ENCODE measurements around the gene GABRA5. TPM values are rescaled to one million over a fixed set of nuclear protein-coding genes. Genes with fewer than 3 reads are reported as not detected.

The GABRA5 gene
- total and polyA plus RNA-seq, 2 donors (not counting 1 experiment from before 2014, with no cell fraction given) = not detected

DNA sequence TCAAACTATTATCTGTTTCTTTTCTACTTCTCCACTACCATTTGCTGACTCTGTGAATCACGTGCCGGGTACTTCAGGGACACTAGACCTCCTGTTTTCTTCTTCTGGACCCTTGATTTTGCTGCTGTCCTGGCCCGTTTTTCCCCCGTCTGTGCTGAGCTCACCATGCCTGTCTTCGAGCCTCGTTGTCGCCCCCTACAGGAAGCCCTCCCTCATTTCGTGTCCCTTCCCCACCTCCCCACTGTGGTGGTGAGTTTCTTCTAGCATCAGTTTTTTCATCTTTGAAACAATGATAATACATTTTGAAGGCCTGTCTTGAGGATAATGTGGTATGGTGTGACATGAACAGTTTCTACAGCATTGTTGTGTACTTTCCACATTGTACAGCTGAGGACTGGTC lies 117.0 kb downstream of the GABRA5 start:
- intact Hi-C loops (cut with micrococcal nuclease) = no loop called here
- ChIA-PET POLR2A (no interaction called here), CTCF (no interaction called here)
- H3K4me2 ChIP-seq (replicated peaks; ENCODE audit: low read depth, low read length, poor library complexity, severe bottlenecking) = no peak overlapping the region
- 87% methylated on average over 2 of the region's 8 CpGs for WGBS (ENCODE audit: insufficient coverage)
- Mint-ChIP-seq H3K27me3 (no peaks in the 10 kb centered on the region), H3K27ac (no peak overlapping the region), H3K9me3 (ENCODE audit: insufficient read depth) (no peaks in the 10 kb centered on the region), H3K4me3 (no peak overlapping the region), H3K4me1 (no peaks in the 10 kb centered on the region)
- H3K4me3 ChIP-seq (ENCODE audit: control extremely low read depth in 1 of 5, extremely low read depth in 1 of 5, insufficient read depth in 1 of 5, low read depth in 2 of 5, low read length in 4 of 5) = no peak overlapping the region
- no peak overlapping the region for H2AFZ ChIP-seq (ENCODE audit: insufficient read depth, low read depth, low read length, poor library complexity, severe bottlenecking)
- H3K9ac ChIP-seq (ENCODE audit: low read length) = no peak overlapping the region
- no peaks in the 10 kb centered on the region for H3K27me3 ChIP-seq (replicated peaks in 1 of 4; ENCODE audit: control extremely low read depth in 1 of 4, control insufficient read depth in 3 of 4, insufficient read depth in 4 of 4, low read length in 3 of 4)
- no peaks in the 10 kb centered on the region for H3K9me3 ChIP-seq (ENCODE audit: control extremely low read depth in 1 of 3, control insufficient read depth in 2 of 3, insufficient read depth in 1 of 3, low read length in 2 of 3)
- no peaks in the 10 kb centered on the region for H3K4me1 ChIP-seq (ENCODE audit: control insufficient read depth in 2 of 2, insufficient read depth in 2 of 2, low read length in 2 of 2)
- no peak for DNase-seq
- no peaks in the 10 kb centered on the region for H4K20me1 ChIP-seq (ENCODE audit: control insufficient read depth, insufficient read depth, low read length, poor library complexity, severe bottlenecking)
- no peak overlapping the region for H3K27ac ChIP-seq (ENCODE audit: low read length in 2 of 2)
- H3K36me3 ChIP-seq (replicated peaks in 1 of 2; ENCODE audit: control extremely low read depth in 1 of 2, control insufficient read depth in 1 of 2, extremely low read depth in 1 of 2, insufficient read depth in 2 of 2, low read length in 1 of 2) = no peaks in the 10 kb centered on the region
- ATAC-seq (ENCODE audit: low read depth) = no peak
- no peaks in the 10 kb centered on the region for H3K79me2 ChIP-seq (ENCODE audit: control insufficient read depth, insufficient read depth, low read length)
- no peak for TF ChIP-seq CTCF (IDR thresholded peaks at IDR 0.05)
- TF ChIP-seq EZH2 (IDR thresholded peaks at IDR 0.05; ENCODE audit: borderline replicate concordance, insufficient read depth, low read depth, low read length, poor library complexity, severe bottlenecking) = no peak

- ChIA-PET POLR2A (no interaction called here), CTCF (no interaction called here)
- Histone ChIP-seq H3K79me2 (ENCODE audit: control insufficient read depth, insufficient read depth, low read length) (no peaks in the 10 kb centered on the region), H3K36me3 (replicated peaks in 1 of 2; ENCODE audit: control extremely low read depth in 1 of 2, control insufficient read depth in 1 of 2, extremely low read depth in 1 of 2, insufficient read depth in 2 of 2, low read length in 1 of 2) (no peaks in the 10 kb centered on the region), H3K27me3 (replicated peaks in 1 of 4; ENCODE audit: control extremely low read depth in 1 of 4, control insufficient read depth in 3 of 4, insufficient read depth in 4 of 4, low read length in 3 of 4) (no peaks in the 10 kb centered on the region), H3K9me3 (ENCODE audit: control extremely low read depth in 1 of 3, control insufficient read depth in 2 of 3, insufficient read depth in 1 of 3, low read length in 2 of 3) (no peaks in the 10 kb centered on the region), H3K27ac (ENCODE audit: low read length in 2 of 2) (no peak overlapping the region), H2AFZ (ENCODE audit: insufficient read depth, low read depth, low read length, poor library complexity, severe bottlenecking) (no peak overlapping the region), H3K9ac (ENCODE audit: low read length) (no peak overlapping the region), H3K4me3 (ENCODE audit: control extremely low read depth in 1 of 5, extremely low read depth in 1 of 5, insufficient read depth in 1 of 5, low read depth in 2 of 5, low read length in 4 of 5) (no peak overlapping the region), H4K20me1 (ENCODE audit: control insufficient read depth, insufficient read depth, low read length, poor library complexity, severe bottlenecking) (no peaks in the 10 kb centered on the region), H3K4me2 (replicated peaks; ENCODE audit: low read depth, low read length, poor library complexity, severe bottlenecking) (no peak overlapping the region), H3K4me1 (ENCODE audit: control insufficient read depth in 2 of 2, insufficient read depth in 2 of 2, low read length in 2 of 2) (no peaks in the 10 kb centered on the region)
- intact Hi-C loops (cut with micrococcal nuclease) = no loop called here
- Mint-ChIP-seq H3K27me3 (no peaks in the 10 kb centered on the region), H3K4me1 (no peaks in the 10 kb centered on the region), H3K4me3 (no peak overlapping the region), H3K9me3 (ENCODE audit: insufficient read depth) (no peaks in the 10 kb centered on the region), H3K27ac (no peak overlapping the region)
- ATAC-seq (ENCODE audit: low read depth) (no peak), DNase-seq (no peak)
- TF ChIP-seq EZH2 (IDR thresholded peaks at IDR 0.05; ENCODE audit: borderline replicate concordance, insufficient read depth, low read depth, low read length, poor library complexity, severe bottlenecking) (no peak), CTCF (IDR thresholded peaks at IDR 0.05) (no peak)
- WGBS (ENCODE audit: insufficient coverage) = 91% methylated on average over 4 of the region's 4 CpGs
These were observed 118.2 kb downstream of the GABRA5 start for GRCh38 chr15:26985050-26985449.

Data from B cell (primary cell).